ENCODE results near the gene AKT1. TPM values are rescaled to one million over a fixed set of nuclear protein-coding genes. Genes with fewer than 3 reads are reported as not detected.

Gene AKT1
- total RNA-seq, 1 donor from 2014 or later: 155 TPM

DNA sequence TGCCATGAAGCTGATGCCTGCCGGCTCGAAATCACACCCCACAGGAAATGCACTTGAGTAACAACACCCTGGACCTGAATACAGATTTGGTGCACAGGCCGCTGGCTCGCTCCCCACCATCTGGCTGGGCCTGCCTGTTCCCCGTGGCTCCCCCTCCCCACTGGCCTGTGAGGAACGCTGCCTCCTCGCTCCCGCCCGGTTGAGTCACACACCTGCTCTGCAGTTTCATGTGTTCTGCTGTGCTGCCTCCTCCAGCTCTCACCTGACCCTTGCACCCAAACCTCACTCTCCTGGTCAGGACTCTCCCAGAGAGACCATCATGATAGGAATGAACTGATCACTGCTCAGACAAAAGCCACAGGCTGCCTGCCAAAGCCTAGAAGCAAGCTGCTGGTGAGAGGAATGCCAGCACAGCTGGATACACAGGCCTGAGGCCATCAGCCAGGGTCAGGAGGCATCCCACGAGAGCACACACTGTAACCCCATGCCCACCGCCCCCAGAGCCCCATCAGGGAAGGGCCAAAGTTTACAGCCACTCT lies 46.4 kb downstream of the AKT1 start:
- Histone ChIP-seq H2AFZ (ENCODE audit: low read depth, low read length) (no peak overlapping the region), H3K36me3 (ENCODE audit: insufficient read depth, low read length) (no peaks in the 10 kb centered on the region), H3K9ac (ENCODE audit: low read length) (peak overlapping the region; percentile 25), H3K9me3 (ENCODE audit: insufficient read depth, low read depth, low read length) (no peaks in the 10 kb centered on the region), H3K4me3 (ENCODE audit: insufficient read depth, low read depth, low read length) (no peak overlapping the region), H3K27me3 (ENCODE audit: insufficient read depth, low read length) (no peaks in the 10 kb centered on the region), H3K4me1 (ENCODE audit: insufficient read depth, low read length) (peaks cover 13% of the 10 kb centered on the region), H3K4me2 (ENCODE audit: low read length) (no peak overlapping the region), H3K27ac (ENCODE audit: low read depth, low read length) (no peak overlapping the region), H4K20me1 (ENCODE audit: insufficient read depth, low read length) (peaks cover 10% of the 10 kb centered on the region), H3K79me2 (ENCODE audit: insufficient read depth, low read length) (peaks cover 13% of the 10 kb centered on the region)
- FAIRE-seq (no peak), DNase-seq (ENCODE audit: low read depth) (peak; percentile 14)
- Mint-ChIP-seq H3K4me1 (ENCODE audit: low read depth, unreplicated experiment) (peaks cover 15% of the 10 kb centered on the region), H3K4me3 (ENCODE audit: unreplicated experiment) (peak overlapping the region; percentile 58), H3K27ac (ENCODE audit: unreplicated experiment) (no peak overlapping the region), H3K36me3 (ENCODE audit: low read depth, unreplicated experiment) (peaks cover under 1% of the 10 kb centered on the region), H3K27me3 (ENCODE audit: low read depth, unreplicated experiment) (no peaks in the 10 kb centered on the region), H3K9me3 (ENCODE audit: unreplicated experiment) (no peaks in the 10 kb centered on the region)
- TF ChIP-seq, protein P1, sequence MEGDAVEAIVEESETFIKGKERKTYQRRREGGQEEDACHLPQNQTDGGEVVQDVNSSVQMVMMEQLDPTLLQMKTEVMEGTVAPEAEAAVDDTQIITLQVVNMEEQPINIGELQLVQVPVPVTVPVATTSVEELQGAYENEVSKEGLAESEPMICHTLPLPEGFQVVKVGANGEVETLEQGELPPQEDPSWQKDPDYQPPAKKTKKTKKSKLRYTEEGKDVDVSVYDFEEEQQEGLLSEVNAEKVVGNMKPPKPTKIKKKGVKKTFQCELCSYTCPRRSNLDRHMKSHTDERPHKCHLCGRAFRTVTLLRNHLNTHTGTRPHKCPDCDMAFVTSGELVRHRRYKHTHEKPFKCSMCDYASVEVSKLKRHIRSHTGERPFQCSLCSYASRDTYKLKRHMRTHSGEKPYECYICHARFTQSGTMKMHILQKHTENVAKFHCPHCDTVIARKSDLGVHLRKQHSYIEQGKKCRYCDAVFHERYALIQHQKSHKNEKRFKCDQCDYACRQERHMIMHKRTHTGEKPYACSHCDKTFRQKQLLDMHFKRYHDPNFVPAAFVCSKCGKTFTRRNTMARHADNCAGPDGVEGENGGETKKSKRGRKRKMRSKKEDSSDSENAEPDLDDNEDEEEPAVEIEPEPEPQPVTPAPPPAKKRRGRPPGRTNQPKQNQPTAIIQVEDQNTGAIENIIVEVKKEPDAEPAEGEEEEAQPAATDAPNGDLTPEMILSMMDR (IDR thresholded peaks at IDR 0.05; ENCODE audit: insufficient read depth, low read depth, low read length): no peak
- no peak for TF ChIP-seq EZH2 (IDR thresholded peaks at IDR 0.05; ENCODE audit: insufficient read depth, low read length)

DNA sequence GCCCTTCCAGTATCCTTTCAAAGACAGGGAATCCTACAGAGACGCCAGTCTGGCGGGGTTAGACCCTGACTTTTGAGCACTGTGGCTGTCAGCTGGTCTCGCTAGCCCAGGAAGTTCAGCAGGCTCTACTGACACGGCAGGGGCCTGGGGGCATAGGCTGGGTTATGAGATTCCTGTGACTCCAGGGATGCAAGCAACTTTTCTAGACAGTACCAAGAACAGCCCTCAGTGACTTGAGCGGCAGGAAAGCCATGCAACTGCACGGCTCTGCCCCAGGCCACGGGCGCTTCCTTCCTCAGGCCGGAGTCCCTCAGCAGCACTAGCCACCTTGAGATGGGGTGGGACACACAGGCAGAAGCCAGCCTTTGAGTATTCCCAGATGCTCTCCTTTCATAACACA lies 47.7 kb downstream of the AKT1 start:
- no peak overlapping the region for H2AFZ ChIP-seq (ENCODE audit: low read depth, low read length)
- H3K79me2 ChIP-seq (ENCODE audit: insufficient read depth, low read length): no peaks in the 10 kb centered on the region
- H3K4me3 ChIP-seq (ENCODE audit: insufficient read depth, low read depth, low read length): no peak overlapping the region
- no peaks in the 10 kb centered on the region for H3K36me3 Mint-ChIP-seq (ENCODE audit: low read depth, unreplicated experiment)
- no peak overlapping the region for H3K27ac ChIP-seq (ENCODE audit: low read depth, low read length)
- no peak for FAIRE-seq
- TF ChIP-seq, protein P1 (IDR thresholded peaks at IDR 0.05; ENCODE audit: insufficient read depth, low read depth, low read length): no peak
- no peak for TF ChIP-seq EZH2 (IDR thresholded peaks at IDR 0.05; ENCODE audit: insufficient read depth, low read length)
- H3K9ac ChIP-seq (ENCODE audit: low read length): no peak overlapping the region
- no peak overlapping the region for H3K4me3 Mint-ChIP-seq (ENCODE audit: unreplicated experiment)
- H3K27ac Mint-ChIP-seq (ENCODE audit: unreplicated experiment): no peak overlapping the region
- no peaks in the 10 kb centered on the region for H4K20me1 ChIP-seq (ENCODE audit: insufficient read depth, low read length)
- H3K4me1 Mint-ChIP-seq (ENCODE audit: low read depth, unreplicated experiment): peaks cover 18% of the 10 kb centered on the region
- H3K4me2 ChIP-seq (ENCODE audit: low read length): no peak overlapping the region
- H3K4me1 ChIP-seq (ENCODE audit: insufficient read depth, low read length): peaks cover 13% of the 10 kb centered on the region
- no peaks in the 10 kb centered on the region for H3K9me3 Mint-ChIP-seq (ENCODE audit: unreplicated experiment)
- H3K9me3 ChIP-seq (ENCODE audit: insufficient read depth, low read depth, low read length): no peaks in the 10 kb centered on the region
- H3K27me3 ChIP-seq (ENCODE audit: insufficient read depth, low read length): no peaks in the 10 kb centered on the region
- H3K36me3 ChIP-seq (ENCODE audit: insufficient read depth, low read length): no peaks in the 10 kb centered on the region
- DNase-seq (ENCODE audit: low read depth): no peak
- H3K27me3 Mint-ChIP-seq (ENCODE audit: low read depth, unreplicated experiment): no peaks in the 10 kb centered on the region

DNA sequence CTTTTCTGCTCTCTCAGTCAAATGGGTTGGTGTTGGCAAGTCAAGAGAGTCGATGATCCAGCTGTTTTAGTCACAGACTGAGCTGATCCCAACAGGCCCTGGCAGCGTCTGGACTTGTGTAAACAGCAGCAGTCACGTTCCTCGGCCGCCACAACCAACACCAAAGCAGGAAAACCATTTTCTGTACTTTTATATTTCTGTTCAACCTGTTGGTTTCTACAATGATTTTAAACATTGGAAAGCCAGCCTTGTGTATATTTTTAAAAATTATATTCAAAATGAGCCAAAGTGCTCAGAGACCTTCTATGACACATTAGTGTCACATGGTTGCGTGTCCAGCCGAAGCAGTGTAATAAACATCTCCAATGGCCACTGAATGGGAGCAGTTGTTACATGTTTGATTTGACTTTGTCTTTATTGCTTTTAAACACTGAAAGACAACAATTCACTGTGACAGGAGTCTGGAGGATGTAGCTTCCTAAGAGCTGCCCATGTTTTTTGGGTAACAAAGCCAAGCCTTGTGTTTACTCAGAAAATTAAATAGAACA lies 48.5 kb downstream of the AKT1 start:
- Mint-ChIP-seq H3K4me1 (ENCODE audit: low read depth, unreplicated experiment) (peaks cover 21% of the 10 kb centered on the region), H3K27ac (ENCODE audit: unreplicated experiment) (no peak overlapping the region), H3K27me3 (ENCODE audit: low read depth, unreplicated experiment) (no peaks in the 10 kb centered on the region), H3K4me3 (ENCODE audit: unreplicated experiment) (no peak overlapping the region), H3K36me3 (ENCODE audit: low read depth, unreplicated experiment) (no peaks in the 10 kb centered on the region), H3K9me3 (ENCODE audit: unreplicated experiment) (no peaks in the 10 kb centered on the region)
- Histone ChIP-seq H3K9ac (ENCODE audit: low read length) (no peak overlapping the region), H3K79me2 (ENCODE audit: insufficient read depth, low read length) (no peaks in the 10 kb centered on the region), H4K20me1 (ENCODE audit: insufficient read depth, low read length) (no peaks in the 10 kb centered on the region), H3K36me3 (ENCODE audit: insufficient read depth, low read length) (no peaks in the 10 kb centered on the region), H3K27ac (ENCODE audit: low read depth, low read length) (no peak overlapping the region), H2AFZ (ENCODE audit: low read depth, low read length) (no peak overlapping the region), H3K4me2 (ENCODE audit: low read length) (no peak overlapping the region), H3K4me1 (ENCODE audit: insufficient read depth, low read length) (peaks cover 9% of the 10 kb centered on the region), H3K27me3 (ENCODE audit: insufficient read depth, low read length) (no peaks in the 10 kb centered on the region), H3K9me3 (ENCODE audit: insufficient read depth, low read depth, low read length) (no peaks in the 10 kb centered on the region), H3K4me3 (ENCODE audit: insufficient read depth, low read depth, low read length) (no peak overlapping the region)
- no peak for FAIRE-seq
- no peak for DNase-seq (ENCODE audit: low read depth)
- no peak for TF ChIP-seq EZH2 (IDR thresholded peaks at IDR 0.05; ENCODE audit: insufficient read depth, low read length)
- TF ChIP-seq, protein P1 (IDR thresholded peaks at IDR 0.05; ENCODE audit: insufficient read depth, low read depth, low read length): no peak
